Heart left ventricle (tissue), 16 donors: ENCODE measurements around the gene USP32. TPM values are rescaled to one million over a fixed set of nuclear protein-coding genes. Genes with fewer than 3 reads are reported as not detected.

Experiments
- ATAC-seq, 4 donors: fragments of 200-7000 bp; cut with Tn5 transposase; one replicate each; pipeline ENCODE4 v1.9.1; 2020 to 2022; ENCODE audit warnings: moderate library complexity in 4 of 4, mild to moderate bottlenecking in 3 of 4, moderate number of reproducible peaks in 1 of 4
- DNase-seq, 5 donors: peaks; one replicate each; pipeline ENCODE4 v3.0.0-alpha.2; 2020
- H3K27ac ChIP-seq, 12 donors: fragments of 200-600 bp; sonication (generic) in 4 of 12; one replicate each; pipeline versions ENCODE4 v1.5.0 to v1.8.0; 2016 to 2022; ENCODE audit warnings: mild to moderate bottlenecking in 2 of 12
- H3K27me3 ChIP-seq, 9 donors: fragments of 200-600 bp; sonication (generic) in 2 of 9; one replicate each; pipeline versions ENCODE4 v1.5.1 to v1.8.0; 2016 to 2022; ENCODE audit warnings: mild to moderate bottlenecking in 3 of 9
- H3K36me3 ChIP-seq, 9 donors: fragments of 200-600 bp; sonication (generic) in 2 of 9; one replicate each; pipeline versions ENCODE4 v1.5.0 to v1.8.0; 2018 to 2022; ENCODE audit warnings: mild to moderate bottlenecking in 2 of 9
- H3K4me1 ChIP-seq, 12 donors: fragments of 200-600 bp; sonication (generic) in 4 of 12; one replicate each; pipeline versions ENCODE4 v1.5.0 to v1.8.0; 2016 to 2022; ENCODE audit warnings: mild to moderate bottlenecking in 3 of 12
- H3K4me3 ChIP-seq, 12 donors: fragments of 200-600 bp; sonication (generic) in 4 of 12; one replicate each; pipeline versions ENCODE4 v1.5.0 to v1.8.0; 2017 to 2022; ENCODE audit warnings: mild to moderate bottlenecking in 9 of 12, moderate library complexity in 4 of 12
- H3K9me3 ChIP-seq, 12 donors: fragments of 200-600 bp; sonication (generic) in 4 of 12; one replicate each; pipeline versions ENCODE4 v1.5.0 to v1.8.0; 2016 to 2022; ENCODE audit warnings: mild to moderate bottlenecking in 1 of 12
- POLR2A ChIP-seq, 2 donors: fragments of 450-650 bp; IDR thresholded peaks; one replicate each; pipeline ENCODE4 v1.6.1; 2017; ENCODE audit warnings: antibody characterized with exemption in 2 of 2, mild to moderate bottlenecking in 2 of 2, moderate library complexity in 2 of 2
- WGBS, 4 donors: extraction: QIAGEN DNeasy Blood & Tissue Kit in 2 of 4; methylation state at CpG; one replicate each; pipeline versions ENCODE4 v1.1.5 to v1.1.7; 2013 to 2018; 5-methylcytosine and 5-hydroxymethylcytosine counted together
- intact Hi-C, 10 donors: fragments of 100-400 bp; cut with DNase I; formaldehyde crosslinking; loops; one replicate each; pipeline versions ENCODE4 v1.11.1 to v1.14.2; 2022
- polyA plus RNA-seq, 2 donors: library from polyadenylated mRNA; stranded (reverse); fragments of 200-250 nt; gene quantifications; one replicate each; pipeline ENCODE4 v1.2.3, GENCODE V29; 2013
- total RNA-seq, 9 donors: library from RNA; depleted of rRNA in 2 of 9; stranded (reverse); fragments of >200 nt in 2 of 9; fragmentation: NEBNext Ultra II Directional in 3 of 9; extraction: Animal tissue kit (Norgen Biotek cat#: 25700) in 3 of 9; gene quantifications; one replicate each; pipeline versions ENCODE4 v1.1.0 to v1.2.4, GENCODE V29; 2016 to 2023
- TF ChIP-seq, protein P1 (sequence below), 12 donors: fragments of 200-600 bp; sonication (generic) in 4 of 12; IDR thresholded peaks; one replicate each; pipeline versions ENCODE4 v1.5.0 to v1.8.0; 2018 to 2022; ENCODE audit warnings: antibody characterized with exemption in 12 of 12, mild to moderate bottlenecking in 5 of 12
- donor health status: ischemic (EF 13 %, LVEDD 7.1; RV severe dilation, severe dysfunction).
- donor health status: healthy with polysubstance abuse.
- donor health status: DM: no; HTN: yes; CAD: no.
- donor health status: DM: no; HTN: no; CAD: no.
- donor health status: ischemic (EF 25% LVEDD 6.9; RV normal size, moderate dysfunction).
- donor health status: ischemic (EF 25% LVEDD 5.7; RV mildly dilated, moderate dysfunction).
- donor health status: healthy.
- donor health status: DM: yes; HTN: yes; CAD: no.
- donor health status: ischemic (EF 35%, LVEDD 5.7; RV mildly dilated, moderate dysfunction).
- donor health status: nonischemic (EF 11% LVEDD 7.7; RV severe dilation, severe dysfunction).
- donor health status: DM: yes; HTN: yes; CAD: no.
- donor health status: PGD.
- donor health status: ischemic (EF 29% LVEDD 5.4; RV normal size, mild dysfunction).
- donor health status: nonischemic (EF 23%, LVEDD 6.1; RV moderate dilation, normal function).

The USP32 gene
- total and polyA plus RNA-seq, 11 donors = 9.8 to 50.0 (median 30.3) TPM

GRCh38 chr17:60164164-60164563 is 227.8 kb downstream of the USP32 start:
- Histone ChIP-seq H3K4me1 (peaks cover 8 to 55% (median 31%) of the 10 kb centered on the region in 12 donors), H3K4me3 (no peak overlapping the region), H3K9me3 (no peaks in the 10 kb centered on the region), H3K27ac (peak overlapping the region in 5 of 12 donors; percentile 58 to 71 (median 65)), H3K27me3 (peaks cover 0 to 8% (median 0%) of the 10 kb centered on the region in 9 donors), H3K36me3 (no peaks in the 10 kb centered on the region)
- 80 to 89% (median 81%) methylated on average over 6 of the region's 6 CpGs for WGBS, 4 donors
- no peak for DNase-seq
- TF ChIP-seq POLR2A (IDR thresholded peaks at IDR 0.05) = no peak
- TF ChIP-seq, protein P1, sequence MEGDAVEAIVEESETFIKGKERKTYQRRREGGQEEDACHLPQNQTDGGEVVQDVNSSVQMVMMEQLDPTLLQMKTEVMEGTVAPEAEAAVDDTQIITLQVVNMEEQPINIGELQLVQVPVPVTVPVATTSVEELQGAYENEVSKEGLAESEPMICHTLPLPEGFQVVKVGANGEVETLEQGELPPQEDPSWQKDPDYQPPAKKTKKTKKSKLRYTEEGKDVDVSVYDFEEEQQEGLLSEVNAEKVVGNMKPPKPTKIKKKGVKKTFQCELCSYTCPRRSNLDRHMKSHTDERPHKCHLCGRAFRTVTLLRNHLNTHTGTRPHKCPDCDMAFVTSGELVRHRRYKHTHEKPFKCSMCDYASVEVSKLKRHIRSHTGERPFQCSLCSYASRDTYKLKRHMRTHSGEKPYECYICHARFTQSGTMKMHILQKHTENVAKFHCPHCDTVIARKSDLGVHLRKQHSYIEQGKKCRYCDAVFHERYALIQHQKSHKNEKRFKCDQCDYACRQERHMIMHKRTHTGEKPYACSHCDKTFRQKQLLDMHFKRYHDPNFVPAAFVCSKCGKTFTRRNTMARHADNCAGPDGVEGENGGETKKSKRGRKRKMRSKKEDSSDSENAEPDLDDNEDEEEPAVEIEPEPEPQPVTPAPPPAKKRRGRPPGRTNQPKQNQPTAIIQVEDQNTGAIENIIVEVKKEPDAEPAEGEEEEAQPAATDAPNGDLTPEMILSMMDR (IDR thresholded peaks at IDR 0.05) = no peak
- ATAC-seq = no peak
- intact Hi-C loops = no loop called here

- intact Hi-C loops = no loop called here
- peak overlapping the region in 11 of 12 donors; percentile 17 to 72 (median 62) for H3K27ac ChIP-seq
- DNase-seq (peak in 4 of 5 donors; percentile 56 to 69 (median 60)), ATAC-seq (peak; percentile 66 to 87 (median 70))
- peaks cover 0 to 5% (median 0%) of the 10 kb centered on the region in 9 donors for H3K36me3 ChIP-seq
- peaks cover 0 to 14% (median 0%) of the 10 kb centered on the region in 9 donors for H3K27me3 ChIP-seq
- 36 to 48% (median 43%) methylated on average over 11 to 20 of the region's 20 CpGs for WGBS, 4 donors
- no peaks in the 10 kb centered on the region for H3K9me3 ChIP-seq
- H3K4me3 ChIP-seq = no peak overlapping the region
- H3K4me1 ChIP-seq = peaks cover 6 to 48% (median 30%) of the 10 kb centered on the region in 12 donors
- TF ChIP-seq POLR2A (IDR thresholded peaks at IDR 0.05) = no peak
- TF ChIP-seq, protein P1 (IDR thresholded peaks at IDR 0.05) = peak in 3 of 12 donors; percentile 6 to 14 (median 13)
These were observed 228.7 kb downstream of the USP32 start for GRCh38 chr17:60163108-60163784.

DNA sequence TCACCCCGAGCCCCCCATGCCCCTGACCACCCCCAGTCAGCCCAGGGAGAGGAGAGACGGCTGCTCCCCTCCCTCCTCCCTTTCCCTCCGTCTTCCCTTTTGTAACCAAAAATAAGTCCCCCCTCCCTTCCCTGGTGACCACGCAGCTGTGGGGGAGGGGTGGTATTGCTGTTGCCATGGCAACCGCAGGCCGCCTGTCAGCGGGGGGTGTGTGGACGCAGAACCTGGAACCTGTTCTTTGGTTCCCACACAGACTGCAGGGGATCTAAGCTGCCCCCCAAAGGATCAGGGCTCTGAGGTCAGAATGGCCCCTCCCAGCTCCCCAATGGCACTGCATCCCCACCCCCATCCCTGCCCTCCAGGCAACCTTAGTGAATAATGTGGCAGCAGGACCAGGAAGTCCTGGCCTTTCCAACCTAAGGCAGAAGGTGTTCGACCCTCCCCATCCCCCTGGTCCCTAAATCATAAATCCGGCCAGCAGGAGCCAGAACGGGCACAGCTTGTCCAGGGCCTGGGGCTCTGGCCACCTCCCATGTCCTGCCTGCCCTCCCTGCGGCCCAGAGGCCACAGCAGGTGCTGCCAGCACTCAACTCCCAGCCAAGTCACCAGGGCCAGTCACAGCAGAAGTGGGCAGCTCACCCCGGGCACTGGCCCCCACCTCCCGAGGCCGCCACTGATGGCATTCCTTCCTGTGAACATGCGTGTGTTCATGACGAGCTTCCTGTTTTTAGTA is 230.2 kb downstream of the USP32 start:
- intact Hi-C loops = no loop called here
- DNase-seq (peak in 1 of 5 donors; percentile 61), ATAC-seq (peak in 3 of 4 donors; percentile 13 to 37 (median 17))
- Histone ChIP-seq H3K4me1 (peaks cover 6 to 48% (median 28%) of the 10 kb centered on the region in 12 donors), H3K36me3 (peaks cover 0 to 5% (median 0%) of the 10 kb centered on the region in 9 donors), H3K27ac (peak overlapping the region in 10 of 12 donors; percentile 17 to 72 (median 57)), H3K9me3 (no peaks in the 10 kb centered on the region), H3K27me3 (peaks cover 0 to 14% (median 0%) of the 10 kb centered on the region in 9 donors), H3K4me3 (no peak overlapping the region)
- TF ChIP-seq POLR2A (IDR thresholded peaks at IDR 0.05) = no peak
- TF ChIP-seq, protein P1 (IDR thresholded peaks at IDR 0.05) = no peak
- WGBS, 4 donors = 35 to 39% (median 37%) methylated on average over 15 to 17 of the region's 17 CpGs
